ENCODE measurements around the gene EHD1.

EHD1 gene

GRCh38 chr11:64809781-64810241, 68.6 kb downstream of the EHD1 start:
- peak overlapping the region; percentile 85 for H3K4me3 ChIP-seq (ENCODE audit: low read depth, low read length)
- no peak for TF ChIP-seq CTCF (conservative IDR thresholded peaks at IDR 0.05; ENCODE audit: low read depth, low read length)
- DNase-seq (ENCODE audit: low read depth) = peak; percentile 18

GRCh38 chr11:64805481-64805880, 72.9 kb downstream of the EHD1 start:
- DNase-seq (ENCODE audit: low read depth) = no peak
- no peak overlapping the region for H3K4me3 ChIP-seq (ENCODE audit: low read depth, low read length)
- TF ChIP-seq CTCF (conservative IDR thresholded peaks at IDR 0.05; ENCODE audit: low read depth, low read length) = no peak

- H3K4me3 ChIP-seq (ENCODE audit: low read depth, low read length) = no peak overlapping the region
- no peak for DNase-seq (ENCODE audit: low read depth)
- no peak for TF ChIP-seq CTCF (conservative IDR thresholded peaks at IDR 0.05; ENCODE audit: low read depth, low read length)
These were observed 73.8 kb downstream of the EHD1 start for GRCh38 chr11:64804346-64805210.

GRCh38 chr11:64803846-64804345, 74.5 kb downstream of the EHD1 start:
- no peak for DNase-seq (ENCODE audit: low read depth)
- peak overlapping the region; percentile 74 for H3K4me3 ChIP-seq (ENCODE audit: low read depth, low read length)
- no peak for TF ChIP-seq CTCF (conservative IDR thresholded peaks at IDR 0.05; ENCODE audit: low read depth, low read length)

GRCh38 chr11:64803158-64803845, 75.1 kb downstream of the EHD1 start, which contains the start of gene MAP4K2:
MAP4K2 (minus strand) TSS chr11:64803214; CDS start chr11:64803149, 65 bp downstream.
- DNase-seq (ENCODE audit: low read depth) = peak; percentile 75
- TF ChIP-seq CTCF (conservative IDR thresholded peaks at IDR 0.05; ENCODE audit: low read depth, low read length) = no peak
- peak within 1 kb of the TSS; percentile 74 for H3K4me3 ChIP-seq (ENCODE audit: low read depth, low read length)

GRCh38 chr11:64802370-64803157, 75.9 kb downstream of the EHD1 start:
- peak overlapping the region; percentile 66 for H3K4me3 ChIP-seq (ENCODE audit: low read depth, low read length)
- DNase-seq (ENCODE audit: low read depth) = no peak
- no peak for TF ChIP-seq CTCF (conservative IDR thresholded peaks at IDR 0.05; ENCODE audit: low read depth, low read length)

All from choroid plexus epithelial cell (primary cell).